Aorta (tissue), 5 donors: ENCODE data around the gene MBNL1. TPM values are rescaled to one million over a fixed set of nuclear protein-coding genes. Genes with fewer than 3 reads are reported as not detected.

ENCODE experiments used
- ATAC-seq: fragments of 200-7000 bp; cut with Tn5 transposase; one replicate; pipeline ENCODE4 v1.9.1; 2022; ENCODE audit warnings: moderate library complexity; ENCODE audit not compliant: low FRiP score
- DNase-seq, 2 donors: peaks; one replicate each; pipeline ENCODE4 v3.0.0-alpha.2; 2020
- H3K27ac ChIP-seq, 2 donors: one replicate each; pipeline ENCODE4 v1.5.1; 2013; ENCODE audit warnings: low read length in 2 of 2, mild to moderate bottlenecking in 2 of 2, moderate library complexity in 2 of 2, control low read depth in 1 of 2, inconsistent platforms in 1 of 2, low read depth in 1 of 2
- H3K27me3 ChIP-seq, 2 donors: one replicate each; pipeline ENCODE4 v1.6.1; 2013; ENCODE audit warnings: control low read depth in 1 of 2, low read length in 1 of 2, mild to moderate bottlenecking in 1 of 2, moderate library complexity in 1 of 2; ENCODE audit not compliant: insufficient read depth in 2 of 2, control insufficient read depth in 1 of 2
- H3K36me3 ChIP-seq, 2 donors: one replicate each; pipeline ENCODE4 v1.6.1; 2013; ENCODE audit warnings: control low read depth in 1 of 2, low read length in 1 of 2, mild to moderate bottlenecking in 1 of 2; ENCODE audit not compliant: insufficient read depth in 2 of 2, control insufficient read depth in 1 of 2
- H3K4me1 ChIP-seq, 2 donors: one replicate each; pipeline ENCODE4 v1.6.1; 2013; ENCODE audit warnings: low read length in 2 of 2, control low read depth in 1 of 2, mild to moderate bottlenecking in 1 of 2, moderate library complexity in 1 of 2; ENCODE audit not compliant: insufficient read depth in 2 of 2, control insufficient read depth in 1 of 2
- H3K4me3 ChIP-seq, 2 donors: one replicate each; pipeline ENCODE4 v1.5.1; 2013; ENCODE audit warnings: low read length in 2 of 2, control low read depth in 1 of 2, mild to moderate bottlenecking in 1 of 2
- H3K9me3 ChIP-seq: one replicate; pipeline ENCODE4 v1.6.1; 2013; ENCODE audit warnings: mild to moderate bottlenecking, low read length; ENCODE audit not compliant: control insufficient read depth
- WGBS, 2 donors: extraction: QIAGEN DNeasy Blood & Tissue Kit; methylation state at CpG; one replicate each; pipeline ENCODE4 v1.1.7; 2013; 5-methylcytosine and 5-hydroxymethylcytosine counted together
- intact Hi-C, 2 donors: fragments of 100-400 bp; cut with DNase I; formaldehyde crosslinking; loops; one replicate each; pipeline versions ENCODE4 v1.14.2 to v1.15.0; 2022
- polyA plus RNA-seq, 2 donors: library from polyadenylated mRNA; stranded (reverse); fragments of 200-250 nt; gene quantifications; one replicate each; pipeline ENCODE4 v1.2.3, GENCODE V29; 2013
- total RNA-seq, 2 donors: library from RNA; stranded (reverse); fragmentation: NEBNext Ultra II Directional; extraction: Animal tissue kit (Norgen Biotek cat#: 25700); gene quantifications; one replicate each; pipeline ENCODE4 v1.2.1, GENCODE V29; 2021
- donor health status: healthy with polysubstance abuse.
- donor health status: Bipolar disorder and iron deficiency.
- donor health status: DM: no; HTN: no; CAD: no.
- donor health status: DM: no; HTN: no; CAD: no.
- donor health status: DM: yes; HTN: yes; CAD: no.

MBNL1 gene
- total and polyA plus RNA-seq, 4 donors, result 141 to 689 (median 334) TPM

DNA sequence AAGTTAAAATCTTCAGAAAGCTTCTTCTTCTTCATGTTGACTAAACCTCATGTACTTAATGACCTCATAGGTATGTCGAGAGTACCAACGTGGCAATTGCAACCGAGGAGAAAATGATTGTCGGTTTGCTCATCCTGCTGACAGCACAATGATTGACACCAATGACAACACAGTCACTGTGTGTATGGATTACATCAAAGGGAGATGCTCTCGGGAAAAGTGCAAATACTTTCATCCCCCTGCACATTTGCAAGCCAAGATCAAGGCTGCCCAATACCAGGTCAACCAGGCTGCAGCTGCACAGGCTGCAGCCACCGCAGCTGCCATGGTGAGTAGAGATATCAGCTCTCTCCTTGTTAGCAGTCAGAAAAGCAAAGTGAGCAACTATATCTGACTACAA is 176.5 kb downstream of the MBNL1 start:
- WGBS, 2 donors, result 35 to 41% methylated on average over 6 of the region's 6 CpGs
- DNase-seq (no peak), ATAC-seq (no peak)
- H3K36me3 ChIP-seq, result no peaks in the 10 kb centered on the region
- no peaks in the 10 kb centered on the region for H3K9me3 ChIP-seq
- no peak overlapping the region for H3K27ac ChIP-seq
- no peaks in the 10 kb centered on the region for H3K27me3 ChIP-seq
- H3K4me3 ChIP-seq, result no peak overlapping the region
- peaks cover 1 to 4% of the 10 kb centered on the region in 2 donors for H3K4me1 ChIP-seq
- intact Hi-C loops, result loop anchor here in 1 of 2 donors (10.0 kb wide), 2 partner anchors 110 to 170 kb away; no protein-coding TSS in a partner anchor

DNA sequence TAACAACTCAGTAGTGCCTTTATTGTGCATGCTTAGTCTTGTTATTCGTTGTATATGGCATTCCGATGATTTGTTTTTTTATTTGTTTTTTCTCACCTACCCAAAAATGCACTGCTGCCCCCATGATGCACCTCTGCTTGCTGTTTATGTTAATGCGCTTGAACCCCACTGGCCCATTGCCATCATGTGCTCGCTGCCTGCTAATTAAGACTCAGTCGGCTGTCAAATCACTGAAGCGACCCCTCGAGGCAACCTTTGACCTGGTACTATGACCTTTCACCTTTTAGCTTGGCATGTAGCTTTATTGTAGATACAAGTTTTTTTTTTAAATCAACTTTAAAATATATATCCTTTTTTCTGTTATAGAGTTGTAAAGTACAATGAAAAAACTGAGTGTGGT is 177.8 kb downstream of the MBNL1 start:
- ATAC-seq, result no peak
- no peak overlapping the region for H3K4me3 ChIP-seq
- WGBS, 2 donors, result 45 to 57% methylated on average over 7 of the region's 7 CpGs
- intact Hi-C loops, result loop anchor here in 1 of 2 donors (10.0 kb wide), 2 partner anchors 112 to 172 kb away; no protein-coding TSS in a partner anchor
- H3K4me1 ChIP-seq, result peaks cover 1 to 4% of the 10 kb centered on the region in 2 donors
- peak overlapping the region in 1 of 2 donors; percentile 74 for H3K27ac ChIP-seq
- H3K36me3 ChIP-seq, result no peaks in the 10 kb centered on the region
- H3K27me3 ChIP-seq, result no peaks in the 10 kb centered on the region
- H3K9me3 ChIP-seq, result no peaks in the 10 kb centered on the region
- no peak for DNase-seq

DNA sequence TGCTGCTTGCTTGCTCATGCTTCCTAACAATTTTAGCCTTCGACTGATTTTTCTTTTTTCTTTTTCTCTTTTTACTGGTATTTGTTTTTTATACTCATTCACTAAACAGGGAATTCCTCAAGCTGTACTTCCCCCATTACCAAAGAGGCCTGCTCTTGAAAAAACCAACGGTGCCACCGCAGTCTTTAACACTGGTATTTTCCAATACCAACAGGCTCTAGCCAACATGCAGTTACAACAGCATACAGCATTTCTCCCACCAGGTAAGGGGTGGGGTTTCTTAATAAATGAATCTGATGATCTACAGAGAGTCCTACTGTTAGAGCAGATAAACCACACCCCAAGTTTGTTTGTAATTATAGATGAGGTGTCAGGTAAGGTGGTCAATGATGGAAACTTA is 178.8 kb downstream of the MBNL1 start:
- DNase-seq (no peak), ATAC-seq (no peak)
- Histone ChIP-seq H3K4me1 (peaks cover 1 to 8% of the 10 kb centered on the region in 2 donors), H3K36me3 (peaks cover 0 to 4% of the 10 kb centered on the region in 2 donors), H3K27me3 (no peaks in the 10 kb centered on the region), H3K27ac (no peak overlapping the region), H3K4me3 (no peak overlapping the region), H3K9me3 (no peaks in the 10 kb centered on the region)
- intact Hi-C loops, result loop anchor here in 1 of 2 donors (10.0 kb wide), 2 partner anchors 113 to 173 kb away; no protein-coding TSS in a partner anchor
- 13 to 22% methylated on average over 3 of the region's 3 CpGs for whole genome bisulfite sequencing, 2 donors

DNA sequence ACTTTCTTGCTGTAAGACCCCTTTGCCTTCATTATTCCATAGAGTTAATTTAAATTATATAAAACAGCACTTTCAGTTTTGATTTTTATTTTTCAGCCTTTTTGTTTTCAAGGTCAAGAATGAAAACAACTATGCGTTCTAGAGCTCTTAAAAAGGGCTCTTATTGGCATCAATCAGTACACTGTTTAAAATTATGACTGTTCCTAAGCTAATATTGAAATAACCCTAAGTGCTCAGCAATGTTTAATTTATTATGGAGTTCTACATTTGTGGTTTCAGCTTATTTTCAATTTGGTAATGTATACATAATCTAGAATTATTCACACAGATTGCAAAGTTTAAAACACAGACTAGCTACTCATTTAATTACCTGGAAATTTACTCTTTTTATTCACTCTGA is 179.4 kb downstream of the MBNL1 start:
- no peak overlapping the region for H3K27ac ChIP-seq
- intact Hi-C loops, result loop anchor here in 1 of 2 donors (10.0 kb wide), 2 partner anchors 113 to 173 kb away; no protein-coding TSS in a partner anchor
- no peak for ATAC-seq
- peaks cover 1 to 9% of the 10 kb centered on the region in 2 donors for H3K4me1 ChIP-seq
- 4 to 10% methylated on average over 1 of the region's 1 CpG for WGBS, 2 donors
- no peaks in the 10 kb centered on the region for H3K27me3 ChIP-seq
- DNase-seq, result no peak
- H3K4me3 ChIP-seq, result no peak overlapping the region
- H3K9me3 ChIP-seq, result no peaks in the 10 kb centered on the region
- H3K36me3 ChIP-seq, result peaks cover 0 to 5% of the 10 kb centered on the region in 2 donors

- intact Hi-C loops, result no loop called here
- no peak for DNase-seq
- Histone ChIP-seq H3K36me3 (peaks cover 0 to 10% of the 10 kb centered on the region in 2 donors), H3K27ac (peak overlapping the region in 1 of 2 donors; percentile 12), H3K4me1 (peaks cover 9 to 10% of the 10 kb centered on the region in 2 donors), H3K9me3 (no peaks in the 10 kb centered on the region), H3K4me3 (no peak overlapping the region), H3K27me3 (no peaks in the 10 kb centered on the region)
- WGBS, 2 donors, result 91 to 94% methylated on average over 1 of the region's 1 CpG
- peak; percentile 59 for ATAC-seq
Measured at GRCh38 chr3:152452318-152452717, 183.6 kb downstream of the MBNL1 start.

DNA sequence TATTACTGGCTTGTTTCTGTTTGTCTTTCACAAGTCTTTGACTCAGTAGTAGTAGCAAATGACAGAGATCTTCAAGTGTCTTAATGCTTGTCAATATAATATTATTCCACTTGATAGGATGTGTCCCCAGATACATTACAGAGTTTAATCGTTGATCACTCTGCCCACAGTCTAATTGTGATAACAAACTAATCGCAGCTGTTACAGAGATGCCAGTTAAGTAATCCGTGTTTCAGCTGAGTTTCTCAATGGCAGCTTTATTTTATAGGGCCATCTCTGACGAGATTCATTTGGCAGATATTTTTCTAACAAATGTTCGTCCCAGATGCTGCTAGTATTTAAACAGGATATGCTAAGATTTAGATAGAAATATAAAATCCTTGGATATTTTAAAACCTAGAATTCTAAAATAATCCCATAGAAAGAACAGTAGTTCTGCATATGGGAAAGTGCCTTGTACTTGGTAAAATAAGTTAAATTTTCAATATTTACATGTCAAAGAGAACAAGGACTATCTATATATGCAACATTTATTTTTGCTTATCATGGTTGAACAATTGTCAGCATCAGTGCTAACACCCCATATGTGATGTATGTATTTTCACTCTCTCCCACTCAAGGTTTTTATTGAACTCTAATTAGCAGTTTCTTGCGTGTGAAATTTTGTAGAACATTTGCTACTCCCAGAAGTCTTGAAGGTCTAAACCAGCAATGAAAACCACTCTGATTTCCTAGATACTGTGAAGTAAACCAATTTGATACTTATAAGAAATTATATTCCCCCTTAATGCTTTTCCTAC is 185.5 kb downstream of the MBNL1 start:
- no peak for ATAC-seq
- intact Hi-C loops, result no loop called here
- no peaks in the 10 kb centered on the region for H3K27me3 ChIP-seq
- no peak overlapping the region for H3K27ac ChIP-seq
- peaks cover 0 to 13% of the 10 kb centered on the region in 2 donors for H3K36me3 ChIP-seq
- DNase-seq, result no peak
- no peak overlapping the region for H3K4me3 ChIP-seq
- H3K9me3 ChIP-seq, result no peaks in the 10 kb centered on the region
- peaks cover 6 to 12% of the 10 kb centered on the region in 2 donors for H3K4me1 ChIP-seq
- 45 to 51% methylated on average over 6 of the region's 6 CpGs for WGBS, 2 donors

- intact Hi-C loops, result no loop called here
- H3K9me3 ChIP-seq, result no peaks in the 10 kb centered on the region
- no peak for ATAC-seq
- H3K27ac ChIP-seq, result no peak overlapping the region
- DNase-seq, result no peak
- WGBS, 2 donors, result 98% methylated on average over 8 of the region's 8 CpGs
- peaks cover 6 to 12% of the 10 kb centered on the region in 2 donors for H3K4me1 ChIP-seq
- no peak overlapping the region for H3K4me3 ChIP-seq
- H3K36me3 ChIP-seq, result peaks cover 4 to 13% of the 10 kb centered on the region in 2 donors
- no peaks in the 10 kb centered on the region for H3K27me3 ChIP-seq
Measured at GRCh38 chr3:152455989-152456388, 187.3 kb downstream of the MBNL1 start.

DNA sequence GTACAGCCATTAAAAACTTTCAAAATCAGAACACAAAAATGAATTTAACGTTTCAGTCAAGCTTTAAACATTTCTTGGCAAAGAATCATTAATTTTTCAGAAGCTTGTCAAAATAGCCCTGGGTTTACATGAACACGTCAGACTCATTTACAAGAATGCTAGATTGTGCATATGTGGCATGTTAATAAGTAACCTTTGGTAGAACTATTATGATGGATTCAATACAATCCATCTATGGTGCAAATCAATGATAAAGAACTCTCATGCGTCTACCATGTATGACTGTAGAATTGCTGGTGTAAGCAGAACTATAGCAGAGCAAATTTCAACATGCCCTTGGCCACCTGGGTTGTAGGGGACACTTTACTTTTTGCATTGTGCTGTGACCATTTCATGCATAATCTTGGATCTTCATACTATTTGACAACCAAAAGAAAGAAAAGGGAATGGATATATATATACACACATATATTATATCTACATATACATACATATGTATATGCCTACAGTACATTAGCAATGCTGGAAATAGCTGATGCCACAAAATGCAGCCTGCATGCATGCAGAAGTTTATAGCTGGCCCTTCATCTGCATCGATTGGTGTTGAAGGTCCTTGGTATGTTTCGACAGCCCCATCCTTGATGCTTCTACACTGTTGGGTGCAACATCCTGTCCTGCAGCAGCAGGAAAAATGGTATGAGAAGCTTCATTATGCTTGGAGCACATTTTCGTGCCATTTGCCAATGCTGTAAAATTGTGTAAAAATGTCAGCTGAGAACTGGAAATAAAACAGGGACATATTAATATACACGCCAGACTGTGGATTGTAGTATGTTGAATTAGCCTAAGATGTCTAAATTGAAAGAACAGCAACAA is 189.0 kb downstream of the MBNL1 start:
- H3K36me3 ChIP-seq, result peaks cover 4 to 7% of the 10 kb centered on the region in 2 donors
- DNase-seq (no peak), ATAC-seq (no peak)
- H3K9me3 ChIP-seq, result no peaks in the 10 kb centered on the region
- WGBS, 2 donors, result 28 to 31% methylated on average over 7 of the region's 7 CpGs
- intact Hi-C loops, result no loop called here
- peak overlapping the region in 1 of 2 donors; percentile 18 for H3K4me3 ChIP-seq
- peaks cover 0 to 12% of the 10 kb centered on the region in 2 donors for H3K4me1 ChIP-seq
- H3K27ac ChIP-seq, result no peak overlapping the region
- H3K27me3 ChIP-seq, result no peaks in the 10 kb centered on the region
